HG03354 (cell line): ENCODE data around the gene MAFB.

Source experiments
- ATAC-seq: cut with Tn5 transposase; IDR thresholded peaks from one replicate; pipeline ENCODE4 v1.9.1; 2021; ENCODE audit warnings: mild to moderate bottlenecking; ENCODE audit not compliant: unreplicated experiment, poor library complexity, severe bottlenecking

Gene MAFB

GRCh38 chr20:40704828-40705227 lies 15.8 kb upstream of the MAFB start:
- no peak for ATAC-seq

DNA sequence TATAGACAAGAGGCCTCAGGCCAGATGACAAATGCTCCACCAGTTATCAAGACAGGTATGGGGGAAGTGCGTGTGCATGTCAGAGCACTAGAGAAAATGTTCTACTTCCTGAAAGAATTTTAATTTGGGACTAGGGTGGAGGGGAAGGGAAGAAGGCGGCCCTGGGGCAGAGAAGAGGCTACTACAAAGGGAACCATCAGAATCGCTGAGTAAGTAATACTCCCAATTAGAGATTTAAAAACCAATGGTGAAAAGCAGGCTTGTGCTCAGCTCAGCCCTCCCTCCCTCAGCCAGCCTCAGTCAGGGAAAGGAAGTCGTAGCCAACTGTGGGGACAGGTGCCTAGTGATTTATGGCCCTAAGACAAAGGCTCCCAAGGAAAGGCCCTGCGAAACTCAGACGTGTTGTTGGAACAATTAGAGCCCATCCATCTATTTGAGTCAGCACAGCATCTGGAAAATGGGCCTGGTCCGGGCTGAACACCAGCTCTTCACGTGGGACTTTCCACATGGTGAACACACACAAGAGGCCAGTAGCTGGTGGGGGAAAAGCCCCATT lies 15.0 kb upstream of the MAFB start:
- ATAC-seq, result no peak

- ATAC-seq, result no peak
Observed at GRCh38 chr20:40702504-40702903, 13.5 kb upstream of the MAFB start.

- ATAC-seq, result no peak
Observed at GRCh38 chr20:40698744-40699143, 9.7 kb upstream of the MAFB start.

DNA sequence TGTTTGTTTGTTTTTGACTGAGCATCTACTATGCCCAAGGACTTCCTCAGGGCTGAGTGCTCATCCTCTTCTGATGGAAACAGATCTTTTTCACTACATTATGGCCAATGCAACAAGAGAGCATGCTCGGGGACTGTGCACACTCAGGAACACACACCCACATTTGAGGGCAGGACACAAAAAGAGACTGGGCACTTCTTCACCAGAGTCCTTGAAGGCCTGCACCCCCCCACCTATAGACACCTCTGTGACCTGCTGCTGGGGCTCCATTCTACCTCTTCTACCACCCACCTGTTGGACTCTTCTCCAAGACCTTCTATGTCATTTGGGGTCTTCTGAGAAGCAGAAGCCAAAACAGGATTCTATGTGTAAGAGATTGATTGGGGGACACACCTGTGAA lies 9.2 kb upstream of the MAFB start:
- no peak for ATAC-seq

DNA sequence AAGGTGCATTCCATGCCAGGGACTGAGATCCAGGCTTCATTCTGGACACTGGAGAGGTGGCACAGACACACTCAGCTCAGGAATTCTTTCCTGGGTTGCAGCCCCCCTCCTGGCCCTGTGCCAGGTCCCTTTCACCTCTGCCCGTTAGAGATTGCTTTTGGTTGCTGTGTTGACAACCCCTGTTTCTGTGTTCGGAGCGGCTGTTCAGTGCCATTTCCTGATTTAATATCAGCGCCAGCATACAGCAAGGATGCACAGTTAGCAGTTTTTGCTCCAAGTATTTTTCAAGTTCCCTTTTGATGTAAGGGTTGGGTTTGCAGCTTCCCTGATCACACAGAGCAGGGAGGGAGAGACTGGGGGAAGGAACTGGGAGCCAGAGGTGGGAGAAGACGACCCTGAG lies 8.5 kb upstream of the MAFB start:
- no peak for ATAC-seq

GRCh38 chr20:40695214-40695613 lies 6.2 kb upstream of the MAFB start:
- ATAC-seq, result no peak

DNA sequence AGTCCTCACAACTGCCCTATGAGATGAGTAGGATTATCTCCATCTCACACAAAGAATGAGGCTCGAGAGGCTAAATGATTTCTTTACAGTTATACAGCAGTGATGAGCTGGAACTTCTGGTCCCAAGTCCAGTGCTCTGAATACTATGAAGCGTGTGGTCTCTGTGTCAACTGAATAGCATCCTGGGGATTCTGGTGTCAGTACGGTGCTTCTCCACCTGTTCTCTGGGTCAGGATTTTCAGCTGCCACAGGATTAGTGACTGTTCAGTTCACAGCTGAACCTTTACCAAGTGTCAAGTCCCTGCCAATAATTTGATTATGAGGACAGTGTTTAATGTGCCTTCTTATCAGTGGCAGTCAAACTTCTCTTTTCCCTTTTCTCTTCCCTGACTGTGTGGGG lies 5.2 kb upstream of the MAFB start:
- ATAC-seq, result no peak

DNA sequence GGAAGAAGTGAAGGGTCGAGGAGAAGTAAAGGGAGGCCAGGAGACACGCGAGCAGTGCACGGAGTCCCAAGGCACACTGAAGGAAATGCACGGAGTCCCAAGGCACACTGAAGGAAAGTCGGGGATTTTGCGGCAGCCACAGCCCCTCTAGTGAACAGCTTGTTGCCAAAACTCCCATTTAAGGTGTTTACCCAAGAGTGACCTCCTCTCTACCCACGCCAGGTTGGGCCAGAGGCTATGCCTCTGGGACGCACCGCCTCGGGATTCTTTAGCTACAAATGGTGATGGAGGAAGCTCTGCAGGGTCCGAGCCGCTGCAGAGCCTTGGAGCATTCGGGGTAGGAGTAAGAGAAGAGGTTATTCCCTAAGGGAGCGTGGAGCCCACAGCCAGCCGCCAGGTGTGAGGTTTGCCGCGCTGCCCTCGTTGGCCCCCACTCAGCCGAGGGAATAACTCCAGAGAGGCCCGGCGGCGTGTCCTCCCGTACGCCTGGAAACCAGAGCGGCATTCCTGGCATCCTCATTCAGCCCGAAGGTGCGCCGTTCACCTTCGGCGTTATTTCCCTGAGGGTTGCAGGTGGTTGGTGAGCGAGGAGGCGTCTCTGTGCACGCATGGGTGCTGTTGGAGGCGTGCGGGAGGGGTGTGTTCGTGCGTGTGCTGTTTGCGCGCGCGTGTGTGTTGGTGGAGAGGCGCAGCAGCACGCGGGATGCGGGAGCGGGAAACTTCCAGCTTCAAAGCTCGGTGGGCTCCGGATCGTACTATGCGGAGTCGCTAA lies 3.4 kb upstream of the MAFB start:
- no peak for ATAC-seq

- ATAC-seq, result no peak
Observed at GRCh38 chr20:40691566-40692239, 2.7 kb upstream of the MAFB start.

- ATAC-seq, result no peak
Observed at GRCh38 chr20:40690836-40691565, 2.0 kb upstream of the MAFB start.

DNA sequence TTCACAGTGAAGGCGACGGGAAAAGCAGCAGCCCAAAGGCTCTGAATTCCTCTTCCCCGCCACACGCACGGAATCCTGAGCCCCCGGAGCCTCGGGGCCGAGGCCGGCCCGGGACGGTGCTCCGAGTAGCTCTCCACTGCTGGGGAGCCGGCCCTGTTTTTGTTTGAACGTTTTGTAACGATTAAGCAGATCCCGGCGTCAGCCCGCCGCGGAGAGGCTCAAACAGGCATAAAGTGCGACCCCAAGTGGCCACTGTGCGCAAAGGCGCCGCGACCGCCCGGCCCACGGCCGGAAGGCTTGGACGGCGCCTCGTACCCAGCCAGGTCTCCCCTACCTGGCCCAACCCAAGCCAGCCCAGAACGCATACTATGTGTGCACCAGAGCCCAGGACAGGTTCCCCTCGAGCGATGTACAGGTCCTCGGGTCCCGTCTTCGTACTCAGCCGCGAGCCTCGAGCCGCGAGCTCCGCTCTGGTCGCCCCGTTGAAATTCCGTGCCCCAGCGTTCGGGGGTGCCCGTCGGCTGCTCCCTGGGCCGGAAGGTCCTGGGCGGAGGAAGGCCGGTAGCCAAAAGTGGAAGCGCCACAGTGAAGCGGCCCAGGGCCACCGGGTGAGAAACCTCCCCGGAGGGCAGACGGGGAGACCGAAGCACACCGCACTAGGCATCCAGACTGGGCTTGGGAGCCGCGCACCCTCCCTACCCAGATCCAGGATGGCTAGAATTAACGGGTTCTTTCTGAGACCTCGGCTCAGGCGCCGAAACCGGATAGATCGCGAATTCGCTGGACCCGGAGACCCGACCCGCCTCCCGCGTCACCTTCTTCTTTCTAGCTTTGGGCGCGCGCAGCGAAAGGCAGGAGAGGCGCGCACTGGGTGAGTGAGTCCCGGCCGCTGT lies 1.2 kb upstream of the MAFB start:
- ATAC-seq, result peak; percentile 69

DNA sequence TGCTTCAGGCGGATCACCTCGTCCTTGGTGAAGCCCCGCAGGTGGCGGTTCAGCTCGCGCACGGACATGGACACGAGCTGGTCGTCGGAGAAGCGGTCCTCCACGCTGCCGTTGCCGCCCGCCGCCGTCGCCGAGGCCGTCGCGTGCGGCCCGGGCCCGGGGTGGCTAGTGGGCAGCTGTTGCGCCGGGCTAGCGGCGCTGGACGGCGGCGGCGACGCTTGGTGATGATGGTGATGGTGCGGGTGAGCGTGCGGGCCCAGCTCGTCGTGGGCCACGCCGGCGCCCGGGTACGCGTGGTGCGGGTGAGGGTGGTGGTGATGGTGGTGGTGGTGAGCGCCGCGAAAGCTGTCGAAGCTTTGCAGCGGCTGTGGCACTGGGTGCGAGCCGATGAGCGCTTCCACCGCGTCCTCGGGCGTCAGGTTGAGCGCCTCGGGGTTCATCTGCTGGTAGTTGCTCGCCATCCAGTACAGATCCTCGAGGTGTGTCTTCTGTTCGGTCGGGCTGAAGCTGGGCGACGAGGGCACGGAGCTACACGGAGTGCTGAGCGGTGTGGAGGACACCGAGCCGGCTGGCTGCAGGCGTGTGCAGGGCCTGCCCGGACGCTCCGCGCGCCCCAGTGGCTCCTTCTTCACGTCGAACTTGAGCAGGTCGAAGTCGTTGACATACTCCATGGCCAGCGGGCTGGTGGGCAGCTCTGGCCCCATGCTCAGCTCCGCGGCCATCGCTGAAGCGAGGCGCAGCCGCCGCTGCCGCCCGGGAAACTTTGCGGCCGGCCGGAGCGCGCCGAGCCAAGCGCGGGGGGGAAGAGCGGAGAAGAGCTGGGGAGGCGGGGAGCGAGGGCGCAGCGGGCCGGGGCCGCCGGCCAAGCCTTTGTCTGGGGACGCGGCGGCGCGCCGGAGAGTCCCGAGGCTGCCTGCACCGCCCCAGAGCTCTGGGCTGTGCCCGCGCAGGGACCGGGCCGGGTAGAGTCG lies 622 bp downstream of the MAFB start:
- no peak for ATAC-seq

- ATAC-seq, result no peak
Observed at GRCh38 chr20:40687384-40688128, 1.5 kb downstream of the MAFB start.

GRCh38 chr20:40686893-40687292 lies 2.1 kb downstream of the MAFB start:
- no peak for ATAC-seq

DNA sequence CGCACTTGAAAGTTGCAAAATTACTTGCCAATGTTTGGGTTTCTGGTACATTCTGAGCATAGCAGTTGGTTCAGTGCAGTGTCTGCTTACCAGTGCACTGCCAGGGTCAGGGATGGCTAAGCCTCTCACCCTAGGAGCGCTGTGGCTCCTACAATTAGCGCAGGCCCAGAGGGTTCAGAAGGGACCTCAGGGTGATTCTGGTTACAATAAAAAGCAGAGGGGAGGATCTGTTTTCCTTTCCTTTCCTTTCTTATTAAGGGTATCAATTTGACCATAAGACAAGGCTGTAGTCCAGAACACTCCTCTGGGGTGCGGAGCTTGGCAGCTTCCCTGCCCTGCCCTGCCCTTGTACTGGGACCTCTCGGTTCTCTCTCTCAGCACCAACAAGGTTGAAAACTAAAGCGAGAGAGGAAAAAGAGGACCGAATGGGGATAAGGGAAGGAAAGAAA lies 2.6 kb downstream of the MAFB start:
- ATAC-seq, result no peak

DNA sequence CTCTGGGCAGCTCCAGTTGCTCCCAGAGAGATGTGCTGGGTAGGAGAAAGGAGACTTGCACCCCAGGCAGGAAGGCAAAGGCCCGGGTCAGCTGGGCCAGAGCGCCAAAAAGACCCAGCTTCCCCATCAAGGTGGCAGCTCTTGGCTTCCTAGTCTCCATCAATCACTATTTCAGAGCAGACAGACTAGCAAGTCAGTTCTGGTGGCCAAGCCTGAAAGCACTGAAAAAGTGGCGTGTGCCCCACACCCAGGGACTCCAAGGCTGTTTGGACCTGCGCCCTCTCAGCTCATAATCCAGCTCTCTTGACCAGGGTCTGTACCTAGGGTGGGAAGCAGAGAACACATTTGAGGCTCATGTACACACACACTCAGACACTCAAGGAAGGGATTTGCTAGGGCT lies 3.7 kb downstream of the MAFB start:
- ATAC-seq, result no peak

DNA sequence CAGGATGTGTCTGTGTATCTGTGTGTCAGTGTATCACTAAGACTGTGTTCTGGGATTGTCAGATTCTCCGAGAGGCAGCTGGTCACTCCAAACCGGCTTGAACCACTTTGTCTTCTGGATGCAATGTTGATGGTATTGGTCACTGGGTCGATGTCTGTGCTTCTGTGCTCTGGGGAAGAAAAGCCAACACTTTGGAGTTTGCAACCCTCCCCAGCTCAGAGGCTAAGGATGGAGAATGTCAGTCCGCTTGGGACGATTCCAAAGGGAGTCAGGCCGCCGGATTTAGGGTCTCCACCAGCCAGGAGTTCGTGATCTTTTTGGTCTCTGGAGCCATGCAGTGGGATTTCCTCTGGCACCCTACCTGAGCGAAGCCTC lies 5.2 kb downstream of the MAFB start:
- no peak for ATAC-seq
